K562 (cell line): ENCODE measurements around the gene DSCAM. TPM values are rescaled to one million over a fixed set of nuclear protein-coding genes. Genes with fewer than 3 reads are reported as not detected.

Experiments
- ATAC-seq: fragments of 200-7000 bp; cut with Tn5 transposase; 3 replicates; pipeline ENCODE4 v1.9.1; 2020; ENCODE audit warnings: moderate library complexity
- BruUV-seq: library from RNA; stranded (reverse); fragments of 400-500 nt; replicated peaks from 2 replicates; lab custom pipeline; 2021; lab: Mats Ljungman, UMichigan
- CTCF ChIA-PET: fragments of 300-600 bp; formaldehyde crosslinking; extraction: SDS; loops from one replicate; lab custom pipeline; 2021; ENCODE audit warnings: low intra/inter-chr PET ratio; lab: Yijun Ruan, JAX
- POLR2A ChIA-PET: fragments of 300-600, 350-650 bp; sonication (Branson Sonifier 250); formaldehyde crosslinking; extraction: SDS; loops from one replicate; lab custom pipeline; 2021; ENCODE audit warnings: antibody characterized with exemption, inconsistent platforms; lab: Yijun Ruan, JAX
- DNase-seq, 4 experiments: peaks; one replicate each; pipeline versions ENCODE4 v3.0.0 to v3.0.0-alpha.2; 2011 to 2018; ENCODE audit warnings: low spot score in 3 of 4, mixed read lengths in 3 of 4; ENCODE audit errors: extremely low read depth in 1 of 4
- FAIRE-seq: peaks from 2 replicates; lab custom pipeline; 2011; peaks lifted over from hg19 to GRCh38; lab: Jason Lieb, UNC
- H2AFZ ChIP-seq: 2 replicates; pipeline ENCODE4 v1.6.0; 2011; ENCODE audit warnings: low read depth, low read length, control low read depth, inconsistent platforms
- H3K27ac ChIP-seq: fragments of 200-600 bp; 3 replicates; pipeline ENCODE4 v1.8.0; 2011; ENCODE audit warnings: low read depth, mild to moderate bottlenecking, control low read depth, inconsistent platforms, low read length, moderate library complexity, mixed read lengths; ENCODE audit errors: extremely low read depth
- H3K27me3 ChIP-seq, 2 experiments: fragments of 300-600 bp in 1 of 2; 2 replicates in 1 of 2; 3 replicates in 1 of 2; pipeline versions ENCODE4 v1.6.0 to v1.8.0; 2011; ENCODE audit warnings: inconsistent platforms in 2 of 2, low read length in 2 of 2, mild to moderate bottlenecking in 1 of 2, mixed read lengths in 1 of 2, moderate library complexity in 1 of 2; ENCODE audit not compliant: control insufficient read depth in 2 of 2, insufficient read depth in 2 of 2
- H3K36me3 ChIP-seq: fragments of 300-600 bp; 3 replicates; pipeline ENCODE4 v1.8.0; 2011; ENCODE audit warnings: mild to moderate bottlenecking, low read length, inconsistent platforms; ENCODE audit not compliant: control insufficient read depth, insufficient read depth
- H3K4me1 ChIP-seq, 2 experiments: fragments of 200-600 bp in 1 of 2; replicated peaks in 1 of 2; 2 replicates in 1 of 2; 3 replicates in 1 of 2; pipeline versions ENCODE4 v1.5.1 to v1.8.0; 2011; ENCODE audit warnings: inconsistent platforms in 2 of 2, low read length in 2 of 2, mild to moderate bottlenecking in 1 of 2, mixed read lengths in 1 of 2, moderate library complexity in 1 of 2; ENCODE audit not compliant: control insufficient read depth in 2 of 2, insufficient read depth in 2 of 2
- H3K4me2 ChIP-seq: 2 replicates; pipeline ENCODE4 v1.6.1; 2011; ENCODE audit warnings: low read length, control low read depth, inconsistent platforms, mixed read lengths; ENCODE audit not compliant: insufficient read depth
- H3K4me3 ChIP-seq: fragments of 200-600 bp; sonication (generic), shearing (Covaris generic); 2 replicates; pipeline ENCODE4 v1.5.1; 2016; ENCODE audit warnings: control low read depth, inconsistent platforms
- H3K79me2 ChIP-seq: fragments of 200-600 bp; 3 replicates; pipeline ENCODE4 v1.8.0; 2011; ENCODE audit warnings: low read length, inconsistent platforms; ENCODE audit not compliant: control insufficient read depth, insufficient read depth
- H3K9ac ChIP-seq, 2 experiments: 2 replicates each; pipeline versions ENCODE4 v1.6.0 to v1.6.1; 2011; ENCODE audit warnings: low read depth in 2 of 2, low read length in 2 of 2, control low read depth in 1 of 2, inconsistent platforms in 1 of 2, mild to moderate bottlenecking in 1 of 2, mixed read lengths in 1 of 2; ENCODE audit not compliant: insufficient read depth in 1 of 2
- H3K9me1 ChIP-seq: one replicate; pipeline ENCODE4 v1.6.0; 2011; ENCODE audit warnings: inconsistent platforms, mild to moderate bottlenecking, low read length, moderate library complexity; ENCODE audit not compliant: control insufficient read depth, insufficient read depth
- H3K9me3 ChIP-seq: replicated peaks from 2 replicates; pipeline ENCODE4 v1.5.1; 2011; ENCODE audit warnings: low read depth, low read length, inconsistent platforms; ENCODE audit not compliant: control insufficient read depth, insufficient read depth
- H4K20me1 ChIP-seq: replicated peaks from 2 replicates; pipeline ENCODE4 v1.6.1; 2011; ENCODE audit warnings: low read length, inconsistent platforms, mixed read lengths; ENCODE audit not compliant: control insufficient read depth, insufficient read depth
- CCAR2 ChIP-seq: fragments of 200-400 bp; formaldehyde crosslinking; IDR thresholded peaks from 2 replicates; pipeline ENCODE4 v1.6.1; 2017; ENCODE audit warnings: mild to moderate bottlenecking, low read depth, low read length
- HES1 ChIP-seq: fragments of 450-650 bp; IDR thresholded peaks from 2 replicates; pipeline ENCODE4 v1.6.1; 2016; ENCODE audit warnings: low read depth, mild to moderate bottlenecking, moderate library complexity
- IRF9 ChIP-seq: fragments of 450-650 bp; IDR thresholded peaks from 2 replicates; pipeline ENCODE4 v1.6.1; 2016; ENCODE audit warnings: missing biosample characterization, missing genetic modification characterization
- MTA2 ChIP-seq: fragments of 450-650 bp; IDR thresholded peaks from 2 replicates; pipeline ENCODE4 v1.6.1; 2016; ENCODE audit warnings: low read depth
- SNAPC5 ChIP-seq: fragments of 250-450 bp; sonication (Bioruptor Pico); IDR thresholded peaks from 2 replicates; pipeline ENCODE4 v1.8.0; 2021; ENCODE audit warnings: moderate library complexity, mild to moderate bottlenecking, inconsistent platforms
- SRSF7 ChIP-seq: fragments of 200-400 bp; formaldehyde crosslinking; optimal IDR thresholded peaks from 2 replicates; pipeline ENCODE3; 2017; ENCODE audit warnings: mild to moderate bottlenecking, low read depth, low read length
- STAG1 ChIP-seq: sonication (generic); formaldehyde crosslinking; IDR thresholded peaks from 2 replicates; pipeline ENCODE4 v1.5.0; 2020; ENCODE audit warnings: missing genetic modification reagents, borderline replicate concordance
- TBP ChIP-seq: optimal IDR thresholded peaks from 2 replicates; pipeline ENCODE3; 2011; ENCODE audit warnings: low read depth, low read length, improper control_type of control experiment
- TRIM24 ChIP-seq, 2 experiments: fragments of 450-650 bp; IDR thresholded peaks; 2 replicates each; pipeline ENCODE4 v1.6.1; 2016
- YBX1 ChIP-seq: fragments of 450-650 bp; IDR thresholded peaks from 2 replicates; pipeline ENCODE4 v1.7.1; 2016; ENCODE audit warnings: mild to moderate bottlenecking
- ZFP36 ChIP-seq: fragments of 150-350 bp; IDR thresholded peaks from 2 replicates; pipeline ENCODE4 v1.6.1; 2018; ENCODE audit warnings: low read length, low read depth; ENCODE audit not compliant: partially characterized antibody
- ZHX1 ChIP-seq: fragments of 150-350 bp; conservative IDR thresholded peaks from 2 replicates; pipeline ENCODE4 v1.6.1; 2014; ENCODE audit warnings: low read length
- ZNF347 ChIP-seq: fragments of 450-650 bp; formaldehyde crosslinking; IDR thresholded peaks from 2 replicates; pipeline ENCODE4 v1.4.0; 2020; ENCODE audit warnings: low read depth, mild to moderate bottlenecking, moderate library complexity
- ZNF41 ChIP-seq: fragments of 250-450 bp; sonication (Bioruptor Pico); conservative IDR thresholded peaks from 2 replicates; pipeline ENCODE4 v1.4.0; 2020; ENCODE audit warnings: mild to moderate bottlenecking
- WGBS: fragments of 100-300 bp; shearing (Covaris generic); methylation state at CpG from one replicate; pipeline ENCODE4 v1.1.6; 2016; ENCODE audit warnings: low coverage, mixed read lengths; ENCODE audit not compliant: insufficient coverage; ENCODE audit errors: missing lambda C conversion rate; 5-methylcytosine and 5-hydroxymethylcytosine counted together
- in situ Hi-C: fragments of 300-500 bp; cut with MboI; formaldehyde crosslinking; loops from 4 replicates; pipeline ENCODE4 v1.15.0; 2018; ENCODE audit warnings: inconsistent platforms, mixed read lengths
- intact Hi-C: fragments of 100-400 bp; cut with micrococcal nuclease; formaldehyde crosslinking; loops from 2 replicates; pipeline ENCODE4 v1.14.2; 2022
- polyA plus RNA-seq, 8 experiments: library from polyadenylated mRNA; depleted of rRNA in 4 of 8; stranded (reverse) in 5 of 8; unstranded in 3 of 8; fragments of >200 nt; fragmentation: Nextera tagmentation in 2 of 8; fragmentation: Illumina TruSeq in 1 of 8; extraction: Ambion mirVana in 2 of 8; extraction: Trizol in 1 of 8; gene quantifications; 2 replicates each; pipeline versions ENCODE4 v1.2.1 to v1.2.3, GENCODE V29; 2011 to 2014; ENCODE audit warnings: inconsistent platforms in 1 of 8, missing spikeins in 1 of 8
- total RNA-seq, 7 experiments: library from RNA; depleted of rRNA in 6 of 7; stranded (reverse); fragments of >200 nt in 6 of 7; fragmentation: Illumina TruSeq in 2 of 7; extraction: Trizol in 2 of 7; gene quantifications; 2 replicates each; pipeline versions ENCODE4 v1.2.1 to v1.2.3, GENCODE V29; 2011 to 2021; ENCODE audit warnings: low replicate concordance in 1 of 7

Gene DSCAM
- total and polyA plus RNA-seq, 9 of the 15 experiments (the other 6 are each of a cell fraction or from before 2014, with no cell fraction given): not detected

- no peak overlapping the region for H3K4me2 ChIP-seq
- no peaks in the 10 kb centered on the region for H4K20me1 ChIP-seq
- H3K79me2 ChIP-seq: no peaks in the 10 kb centered on the region
- POLR2A ChIA-PET: no interaction called here
- H3K9me1 ChIP-seq: no peaks in the 10 kb centered on the region
- DNase-seq: no peak
- H3K4me1 ChIP-seq: no peaks in the 10 kb centered on the region
- intact Hi-C loops (no loop called here), in situ Hi-C loops (no loop called here)
- no peaks in the 10 kb centered on the region for H3K27me3 ChIP-seq
- H2AFZ ChIP-seq: no peak overlapping the region
- no peak for ATAC-seq
- no peak overlapping the region for H3K9ac ChIP-seq
- 6% methylated on average over 5 of the region's 5 CpGs for WGBS
- no peak overlapping the region for H3K27ac ChIP-seq
- no TSS peak for BruUV-seq
- no peak overlapping the region for H3K4me3 ChIP-seq
- H3K9me3 ChIP-seq: no peaks in the 10 kb centered on the region
- TF ChIP-seq IRF9 (tag) (no peak), TRIM24 (IDR thresholded peaks at IDR 0.05) (no peak), SRSF7 (no peak), MTA2 (no peak)
- CTCF ChIA-PET: no interaction called here
- H3K36me3 ChIP-seq: no peaks in the 10 kb centered on the region
- no peak for FAIRE-seq
Measured at GRCh38 chr21:40160911-40161310, 686.0 kb downstream of the DSCAM start.

GRCh38 chr21:40158366-40158765 is 688.6 kb downstream of the DSCAM start:
- 0% methylated on average over 3 of the region's 3 CpGs for WGBS
- ATAC-seq: no peak
- H3K9me3 ChIP-seq: no peaks in the 10 kb centered on the region
- POLR2A ChIA-PET: no interaction called here
- no peaks in the 10 kb centered on the region for H4K20me1 ChIP-seq
- no peak overlapping the region for H3K4me2 ChIP-seq
- H3K36me3 ChIP-seq: no peaks in the 10 kb centered on the region
- in situ Hi-C loops (no loop called here), intact Hi-C loops (no loop called here)
- no peaks in the 10 kb centered on the region for H3K9me1 ChIP-seq
- no peak for DNase-seq
- H3K27me3 ChIP-seq: no peaks in the 10 kb centered on the region
- no peak overlapping the region for H3K4me3 ChIP-seq
- no peak overlapping the region for H2AFZ ChIP-seq
- H3K27ac ChIP-seq: no peak overlapping the region
- BruUV-seq: no TSS peak
- CTCF ChIA-PET: no interaction called here
- no peak overlapping the region for H3K9ac ChIP-seq
- no peak for FAIRE-seq
- no peaks in the 10 kb centered on the region for H3K4me1 ChIP-seq
- no peaks in the 10 kb centered on the region for H3K79me2 ChIP-seq
- no peak for TF ChIP-seq HES1
- no peak for TF ChIP-seq ZHX1
- TF ChIP-seq ZFP36: no peak
- TF ChIP-seq ZNF41 (CRISPR knock-in tag): no peak
- no peak for TF ChIP-seq YBX1
- TF ChIP-seq STAG1 (CRISPR knock-in tag): no peak
- no peak for TF ChIP-seq CCAR2
- no peak for TF ChIP-seq SNAPC5
- no peak for TF ChIP-seq TBP
- TF ChIP-seq ZNF347 (CRISPR knock-in tag): no peak
